ENCODE measurements around the gene P3H2.

The P3H2 gene

GRCh38 chr3:189988322-189988721, 132.4 kb downstream of the P3H2 start:
- no peaks in the 10 kb centered on the region for H3K27me3 ChIP-seq (ENCODE audit: insufficient read depth, insufficient read length)
- H3K4me3 ChIP-seq (ENCODE audit: insufficient read length, low read depth): no peak overlapping the region
- DNase-seq (ENCODE audit: low read depth, low spot score): no peak
- no peak overlapping the region for H3K9ac ChIP-seq (ENCODE audit: insufficient read length, low read depth)
- no peaks in the 10 kb centered on the region for H3K4me1 ChIP-seq (ENCODE audit: insufficient read depth, insufficient read length)
- no peaks in the 10 kb centered on the region for H3K9me3 ChIP-seq (ENCODE audit: insufficient read depth, low read length)
- H3K36me3 ChIP-seq (ENCODE audit: insufficient read depth, insufficient read length, low read length): peaks cover 23% of the 10 kb centered on the region
- TF ChIP-seq SUZ12 (IDR thresholded peaks at IDR 0.05; ENCODE audit: extremely low read depth, insufficient read depth, insufficient read length): no peak
- TF ChIP-seq ZNF274 (IDR thresholded peaks at IDR 0.05; ENCODE audit: low read depth, low read length): no peak
- no peak for TF ChIP-seq YY1 (IDR thresholded peaks at IDR 0.05; ENCODE audit: insufficient read depth, insufficient read length)

- Histone ChIP-seq H3K4me1 (ENCODE audit: insufficient read depth, insufficient read length) (no peaks in the 10 kb centered on the region), H3K9me3 (ENCODE audit: insufficient read depth, low read length) (no peaks in the 10 kb centered on the region), H3K4me3 (ENCODE audit: insufficient read length, low read depth) (no peak overlapping the region), H3K9ac (ENCODE audit: insufficient read length, low read depth) (no peak overlapping the region), H3K36me3 (ENCODE audit: insufficient read depth, insufficient read length, low read length) (peaks cover 20% of the 10 kb centered on the region), H3K27me3 (ENCODE audit: insufficient read depth, insufficient read length) (no peaks in the 10 kb centered on the region)
- TF ChIP-seq ZNF274 (IDR thresholded peaks at IDR 0.05; ENCODE audit: low read depth, low read length): no peak
- no peak for TF ChIP-seq SUZ12 (IDR thresholded peaks at IDR 0.05; ENCODE audit: extremely low read depth, insufficient read depth, insufficient read length)
- no peak for TF ChIP-seq YY1 (IDR thresholded peaks at IDR 0.05; ENCODE audit: insufficient read depth, insufficient read length)
- no peak for DNase-seq (ENCODE audit: low read depth, low spot score)
Measured at GRCh38 chr3:189985948-189986347, 134.7 kb downstream of the P3H2 start.

- Histone ChIP-seq H3K36me3 (ENCODE audit: insufficient read depth, insufficient read length, low read length) (peaks cover 14% of the 10 kb centered on the region), H3K4me3 (ENCODE audit: insufficient read length, low read depth) (no peak overlapping the region), H3K9ac (ENCODE audit: insufficient read length, low read depth) (no peak overlapping the region), H3K27me3 (ENCODE audit: insufficient read depth, insufficient read length) (no peaks in the 10 kb centered on the region), H3K4me1 (ENCODE audit: insufficient read depth, insufficient read length) (no peaks in the 10 kb centered on the region), H3K9me3 (ENCODE audit: insufficient read depth, low read length) (no peaks in the 10 kb centered on the region)
- no peak for TF ChIP-seq ZNF274 (IDR thresholded peaks at IDR 0.05; ENCODE audit: low read depth, low read length)
- TF ChIP-seq SUZ12 (IDR thresholded peaks at IDR 0.05; ENCODE audit: extremely low read depth, insufficient read depth, insufficient read length): no peak
- no peak for TF ChIP-seq YY1 (IDR thresholded peaks at IDR 0.05; ENCODE audit: insufficient read depth, insufficient read length)
- no peak for DNase-seq (ENCODE audit: low read depth, low spot score)
Measured at GRCh38 chr3:189983612-189984011, 137.1 kb downstream of the P3H2 start.

DNA sequence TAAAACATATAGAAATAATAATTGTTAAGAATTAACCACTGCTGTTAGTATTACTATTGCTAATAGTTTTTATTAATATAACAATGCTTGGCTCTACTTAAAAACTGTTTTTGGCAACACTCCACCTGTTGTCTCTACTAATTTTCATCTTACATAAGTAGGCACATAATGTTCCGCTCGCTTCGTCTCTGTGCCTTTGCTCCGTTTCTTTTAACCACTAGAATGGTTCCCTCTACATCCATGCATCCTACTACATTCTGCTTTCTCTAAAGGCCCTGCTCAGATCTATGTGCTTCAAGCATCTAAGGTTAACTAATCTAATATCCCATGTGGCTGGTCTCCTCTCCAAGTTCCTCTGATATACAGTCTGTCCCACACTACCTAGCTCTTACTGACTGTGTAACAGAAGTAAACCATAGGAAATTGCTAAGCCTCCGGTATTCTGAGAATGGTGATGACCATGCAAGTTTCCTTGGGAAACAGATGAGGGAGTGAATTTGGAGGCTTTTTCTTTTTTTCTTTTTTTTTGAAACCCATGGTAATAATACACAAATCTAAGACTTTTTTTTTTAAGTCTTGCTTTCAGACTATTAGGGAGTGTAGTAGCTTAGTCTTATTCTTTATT, 138.3 kb downstream of the P3H2 start:
- Histone ChIP-seq H3K9ac (ENCODE audit: insufficient read length, low read depth) (no peak overlapping the region), H3K9me3 (ENCODE audit: insufficient read depth, low read length) (no peaks in the 10 kb centered on the region), H3K4me1 (ENCODE audit: insufficient read depth, insufficient read length) (no peaks in the 10 kb centered on the region), H3K36me3 (ENCODE audit: insufficient read depth, insufficient read length, low read length) (peaks cover 7% of the 10 kb centered on the region), H3K4me3 (ENCODE audit: insufficient read length, low read depth) (no peak overlapping the region), H3K27me3 (ENCODE audit: insufficient read depth, insufficient read length) (no peaks in the 10 kb centered on the region)
- no peak for DNase-seq (ENCODE audit: low read depth, low spot score)
- TF ChIP-seq ZNF274 (IDR thresholded peaks at IDR 0.05; ENCODE audit: low read depth, low read length): no peak
- no peak for TF ChIP-seq SUZ12 (IDR thresholded peaks at IDR 0.05; ENCODE audit: extremely low read depth, insufficient read depth, insufficient read length)
- no peak for TF ChIP-seq YY1 (IDR thresholded peaks at IDR 0.05; ENCODE audit: insufficient read depth, insufficient read length)

- H3K27me3 ChIP-seq (ENCODE audit: insufficient read depth, insufficient read length): no peaks in the 10 kb centered on the region
- DNase-seq (ENCODE audit: low read depth, low spot score): no peak
- H3K4me1 ChIP-seq (ENCODE audit: insufficient read depth, insufficient read length): no peaks in the 10 kb centered on the region
- H3K9ac ChIP-seq (ENCODE audit: insufficient read length, low read depth): no peak overlapping the region
- no peak overlapping the region for H3K4me3 ChIP-seq (ENCODE audit: insufficient read length, low read depth)
- no peak for TF ChIP-seq ZNF274 (IDR thresholded peaks at IDR 0.05; ENCODE audit: low read depth, low read length)
- TF ChIP-seq SUZ12 (IDR thresholded peaks at IDR 0.05; ENCODE audit: extremely low read depth, insufficient read depth, insufficient read length): no peak
- TF ChIP-seq YY1 (IDR thresholded peaks at IDR 0.05; ENCODE audit: insufficient read depth, insufficient read length): no peak
- H3K36me3 ChIP-seq (ENCODE audit: insufficient read depth, insufficient read length, low read length): peaks cover 6% of the 10 kb centered on the region
- H3K9me3 ChIP-seq (ENCODE audit: insufficient read depth, low read length): no peaks in the 10 kb centered on the region
Measured at GRCh38 chr3:189981668-189982067, 139.0 kb downstream of the P3H2 start.

GRCh38 chr3:189978753-189979152, 141.9 kb downstream of the P3H2 start:
- no peak overlapping the region for H3K4me3 ChIP-seq (ENCODE audit: insufficient read length, low read depth)
- peaks cover 6% of the 10 kb centered on the region for H3K36me3 ChIP-seq (ENCODE audit: insufficient read depth, insufficient read length, low read length)
- no peaks in the 10 kb centered on the region for H3K9me3 ChIP-seq (ENCODE audit: insufficient read depth, low read length)
- no peaks in the 10 kb centered on the region for H3K4me1 ChIP-seq (ENCODE audit: insufficient read depth, insufficient read length)
- DNase-seq (ENCODE audit: low read depth, low spot score): no peak
- H3K9ac ChIP-seq (ENCODE audit: insufficient read length, low read depth): no peak overlapping the region
- H3K27me3 ChIP-seq (ENCODE audit: insufficient read depth, insufficient read length): no peaks in the 10 kb centered on the region
- TF ChIP-seq ZNF274 (IDR thresholded peaks at IDR 0.05; ENCODE audit: low read depth, low read length): no peak

DNA sequence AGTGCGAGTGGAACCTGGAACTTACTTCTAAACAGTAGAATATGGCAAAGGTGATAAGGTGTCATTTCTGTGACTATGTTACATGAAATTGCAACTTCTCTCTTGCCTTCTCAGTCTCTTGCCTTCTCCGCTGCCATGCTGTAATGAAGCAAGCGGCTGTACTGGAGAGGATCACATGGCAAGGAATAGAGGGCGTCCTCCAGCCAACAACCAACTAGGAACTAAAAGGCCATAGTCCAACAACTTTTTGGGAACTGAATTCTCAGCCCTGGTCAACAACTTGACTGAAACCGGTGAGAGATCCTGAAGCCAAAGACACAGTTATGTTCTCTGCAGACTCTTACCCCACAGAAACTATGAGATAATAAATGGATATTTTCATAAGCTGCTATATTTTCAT, 143.5 kb downstream of the P3H2 start:
- Histone ChIP-seq H3K9me3 (ENCODE audit: insufficient read depth, low read length) (no peaks in the 10 kb centered on the region), H3K4me3 (ENCODE audit: insufficient read length, low read depth) (no peak overlapping the region)
- TF ChIP-seq SUZ12 (IDR thresholded peaks at IDR 0.05; ENCODE audit: extremely low read depth, insufficient read depth, insufficient read length) (no peak), YY1 (IDR thresholded peaks at IDR 0.05; ENCODE audit: insufficient read depth, insufficient read length) (no peak), ZNF274 (IDR thresholded peaks at IDR 0.05; ENCODE audit: low read depth, low read length) (no peak)

More for the DNA sequence above, 143.5 kb downstream of the P3H2 start:
- Histone ChIP-seq H3K36me3 (ENCODE audit: insufficient read depth, insufficient read length, low read length) (peaks cover 14% of the 10 kb centered on the region), H3K9ac (ENCODE audit: insufficient read length, low read depth) (no peak overlapping the region), H3K4me1 (ENCODE audit: insufficient read depth, insufficient read length) (no peaks in the 10 kb centered on the region), H3K27me3 (ENCODE audit: insufficient read depth, insufficient read length) (no peaks in the 10 kb centered on the region)
- no peak for DNase-seq (ENCODE audit: low read depth, low spot score)
